ENCODE results near the gene ITGB3BP. TPM values are rescaled to one million over a fixed set of nuclear protein-coding genes. Genes with fewer than 3 reads are reported as not detected.

The ITGB3BP gene
- total RNA-seq, 2 experiments from 2014 or later, result 8.3 to 9.3 TPM

- CTCF ChIA-PET, result no interaction called here
- Histone ChIP-seq H3K9me3 (ENCODE audit: control insufficient read depth in 1 of 2, insufficient read depth in 1 of 2, low read length in 2 of 2) (no peaks in the 10 kb centered on the region), H3K4me3 (ENCODE audit: low read length) (no peak overlapping the region), H3K27me3 (ENCODE audit: control insufficient read depth in 1 of 2, insufficient read depth in 2 of 2, low read length in 2 of 2) (no peaks in the 10 kb centered on the region), H3K27ac (ENCODE audit: low read depth in 1 of 2, low read length in 2 of 2) (no peak overlapping the region), H3K4me1 (ENCODE audit: insufficient read depth, low read length) (no peaks in the 10 kb centered on the region), H3K36me3 (ENCODE audit: insufficient read depth, low read length) (peaks cover 18% of the 10 kb centered on the region)
- ATAC-seq (ENCODE audit: poor library complexity), result no peak
- POLR2A ChIA-PET, result no interaction called here
- no peak overlapping the region for H3K4me3 Mint-ChIP-seq
- no peaks in the 10 kb centered on the region for H3K9me3 Mint-ChIP-seq
- DNase-seq, result no peak
- no peaks in the 10 kb centered on the region for H3K27me3 Mint-ChIP-seq
- peaks cover 77% of the 10 kb centered on the region for H3K36me3 Mint-ChIP-seq (ENCODE audit: low read depth)
- TF ChIP-seq, protein P1, sequence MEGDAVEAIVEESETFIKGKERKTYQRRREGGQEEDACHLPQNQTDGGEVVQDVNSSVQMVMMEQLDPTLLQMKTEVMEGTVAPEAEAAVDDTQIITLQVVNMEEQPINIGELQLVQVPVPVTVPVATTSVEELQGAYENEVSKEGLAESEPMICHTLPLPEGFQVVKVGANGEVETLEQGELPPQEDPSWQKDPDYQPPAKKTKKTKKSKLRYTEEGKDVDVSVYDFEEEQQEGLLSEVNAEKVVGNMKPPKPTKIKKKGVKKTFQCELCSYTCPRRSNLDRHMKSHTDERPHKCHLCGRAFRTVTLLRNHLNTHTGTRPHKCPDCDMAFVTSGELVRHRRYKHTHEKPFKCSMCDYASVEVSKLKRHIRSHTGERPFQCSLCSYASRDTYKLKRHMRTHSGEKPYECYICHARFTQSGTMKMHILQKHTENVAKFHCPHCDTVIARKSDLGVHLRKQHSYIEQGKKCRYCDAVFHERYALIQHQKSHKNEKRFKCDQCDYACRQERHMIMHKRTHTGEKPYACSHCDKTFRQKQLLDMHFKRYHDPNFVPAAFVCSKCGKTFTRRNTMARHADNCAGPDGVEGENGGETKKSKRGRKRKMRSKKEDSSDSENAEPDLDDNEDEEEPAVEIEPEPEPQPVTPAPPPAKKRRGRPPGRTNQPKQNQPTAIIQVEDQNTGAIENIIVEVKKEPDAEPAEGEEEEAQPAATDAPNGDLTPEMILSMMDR (IDR thresholded peaks at IDR 0.05), result no peak
- intact Hi-C loops (cut with DNase I, micrococcal nuclease), result no loop called here
- peaks cover 3% of the 10 kb centered on the region for H3K4me1 Mint-ChIP-seq (ENCODE audit: low read depth)
- no peak overlapping the region for H3K27ac Mint-ChIP-seq
Measured at GRCh38 chr1:63405021-63405420, 118.0 kb downstream of the ITGB3BP start.

DNA sequence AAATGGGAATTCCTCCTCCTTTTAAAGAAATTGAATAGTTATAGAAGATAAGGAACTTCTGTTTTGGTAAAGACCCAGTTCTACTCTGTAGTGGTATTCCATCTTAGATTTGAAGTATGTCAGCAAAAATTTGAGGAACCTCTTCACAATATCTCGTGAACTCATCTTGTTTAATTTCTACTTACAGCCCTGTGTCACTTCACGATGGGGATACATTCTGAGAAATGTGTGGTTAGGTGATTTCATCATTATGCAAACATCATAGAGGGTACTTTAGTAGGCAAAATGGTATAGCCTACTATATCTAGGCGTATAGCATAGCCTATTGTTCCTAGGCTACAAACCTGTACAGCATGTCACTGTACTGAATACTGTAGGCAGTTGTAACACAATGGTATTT lies 119.6 kb downstream of the ITGB3BP start:
- Mint-ChIP-seq H3K36me3 (ENCODE audit: low read depth) (peaks cover 78% of the 10 kb centered on the region), H3K9me3 (no peaks in the 10 kb centered on the region), H3K27ac (no peak overlapping the region), H3K4me3 (no peak overlapping the region), H3K27me3 (no peaks in the 10 kb centered on the region), H3K4me1 (ENCODE audit: low read depth) (peaks cover 3% of the 10 kb centered on the region)
- ChIA-PET CTCF (no interaction called here), POLR2A (no interaction called here)
- TF ChIP-seq, protein P1 (IDR thresholded peaks at IDR 0.05), result no peak
- no peaks in the 10 kb centered on the region for H3K4me1 ChIP-seq (ENCODE audit: insufficient read depth, low read length)
- DNase-seq (no peak), ATAC-seq (ENCODE audit: poor library complexity) (no peak)
- H3K9me3 ChIP-seq (ENCODE audit: control insufficient read depth in 1 of 2, insufficient read depth in 1 of 2, low read length in 2 of 2), result no peaks in the 10 kb centered on the region
- no peak overlapping the region for H3K4me3 ChIP-seq (ENCODE audit: low read length)
- no peak overlapping the region for H3K27ac ChIP-seq (ENCODE audit: low read depth in 1 of 2, low read length in 2 of 2)
- H3K27me3 ChIP-seq (ENCODE audit: control insufficient read depth in 1 of 2, insufficient read depth in 2 of 2, low read length in 2 of 2), result no peaks in the 10 kb centered on the region
- intact Hi-C loops (cut with DNase I, micrococcal nuclease), result no loop called here
- peaks cover 27% of the 10 kb centered on the region for H3K36me3 ChIP-seq (ENCODE audit: insufficient read depth, low read length)

DNA sequence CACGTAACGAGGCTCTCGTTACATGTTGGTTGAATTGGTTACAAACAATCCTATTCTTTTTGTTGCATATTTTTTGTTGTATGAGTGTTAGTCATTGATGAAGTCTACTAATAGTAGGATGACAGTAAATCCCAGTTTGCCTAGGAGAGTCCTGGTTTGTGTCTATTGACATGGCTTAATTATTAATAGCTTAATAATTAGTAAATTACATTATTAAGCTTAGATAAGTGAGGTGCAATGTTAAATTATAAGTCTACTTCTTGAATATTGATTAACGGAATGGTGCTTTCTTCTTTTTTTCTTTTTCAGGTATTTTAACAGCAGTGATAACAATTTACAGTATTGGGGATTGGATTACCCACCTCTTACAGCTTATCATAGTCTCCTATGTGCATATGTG lies 121.1 kb downstream of the ITGB3BP start:
- H3K4me1 ChIP-seq (ENCODE audit: insufficient read depth, low read length), result no peaks in the 10 kb centered on the region
- no peaks in the 10 kb centered on the region for H3K27me3 ChIP-seq (ENCODE audit: control insufficient read depth in 1 of 2, insufficient read depth in 2 of 2, low read length in 2 of 2)
- intact Hi-C loops (cut with DNase I, micrococcal nuclease), result no loop called here
- ChIA-PET CTCF (no interaction called here), POLR2A (no interaction called here)
- no peaks in the 10 kb centered on the region for H3K9me3 ChIP-seq (ENCODE audit: control insufficient read depth in 1 of 2, insufficient read depth in 1 of 2, low read length in 2 of 2)
- DNase-seq (no peak), ATAC-seq (ENCODE audit: poor library complexity) (no peak)
- Mint-ChIP-seq H3K9me3 (no peaks in the 10 kb centered on the region), H3K4me3 (no peak overlapping the region), H3K4me1 (ENCODE audit: low read depth) (peaks cover 3% of the 10 kb centered on the region), H3K27me3 (no peaks in the 10 kb centered on the region), H3K36me3 (ENCODE audit: low read depth) (peaks cover 80% of the 10 kb centered on the region), H3K27ac (no peak overlapping the region)
- no peak overlapping the region for H3K27ac ChIP-seq (ENCODE audit: low read depth in 1 of 2, low read length in 2 of 2)
- no peak overlapping the region for H3K4me3 ChIP-seq (ENCODE audit: low read length)
- TF ChIP-seq, protein P1 (IDR thresholded peaks at IDR 0.05), result no peak
- H3K36me3 ChIP-seq (ENCODE audit: insufficient read depth, low read length), result peaks cover 31% of the 10 kb centered on the region

Other genes with a start within 250 kb of the ITGB3BP start
- not detected for gene FOXD3, start 200.7 kb downstream of the ITGB3BP start, total RNA-seq
- 10 to 100 TPM; 10.6 to 11.2 TPM for gene ALG6, start 155.6 kb downstream of the ITGB3BP start, total RNA-seq
- gene EFCAB7, start 300 bp upstream of the ITGB3BP start, total RNA-seq, result 1 to 10 TPM; 5.7 to 8.9 TPM
- gene PGM1, start 70.2 kb upstream of the ITGB3BP start, total RNA-seq, result 1 to 10 TPM; 5.4 to 5.6 TPM